ENCODE measurements around the gene JAML. TPM values are rescaled to one million over a fixed set of nuclear protein-coding genes. Genes with fewer than 3 reads are reported as not detected.

JAML gene
- polyA plus RNA-seq, 4 donors = 4.2 to 33.9 (median 13.3) TPM

- Histone ChIP-seq H3K27ac (ENCODE audit: low read depth in 1 of 3, low read length in 2 of 3) (no peak overlapping the region), H3K4me1 (ENCODE audit: control insufficient read depth in 3 of 3, insufficient read depth in 2 of 3, low read depth in 1 of 3, low read length in 2 of 3) (peaks cover 0 to 7% (median 5%) of the 10 kb centered on the region in 3 donors), H3K9me3 (ENCODE audit: control insufficient read depth in 2 of 2, insufficient read depth in 1 of 2, low read depth in 1 of 2, low read length in 1 of 2) (no peaks in the 10 kb centered on the region), H3K4me3 (ENCODE audit: low read depth in 1 of 3, low read length in 3 of 3) (no peak overlapping the region), H3K36me3 (ENCODE audit: control insufficient read depth in 3 of 3, insufficient read depth in 2 of 3, low read depth in 1 of 3, low read length in 3 of 3) (peaks cover 2 to 19% (median 8%) of the 10 kb centered on the region in 3 donors), H3K27me3 (ENCODE audit: control insufficient read depth in 3 of 3, insufficient read depth in 3 of 3, low read length in 3 of 3) (no peaks in the 10 kb centered on the region)
- FAIRE-seq = no peak
- WGBS, 3 donors = 95 to 99% (median 98%) methylated on average over 5 of the region's 5 CpGs
- no peak for DNase-seq
These were observed 10.0 kb upstream of the JAML start for GRCh38 chr11:118234833-118235232.

GRCh38 chr11:118233850-118234249, 9.0 kb upstream of the JAML start:
- FAIRE-seq (no peak), DNase-seq (no peak)
- H3K36me3 ChIP-seq (ENCODE audit: control insufficient read depth in 3 of 3, insufficient read depth in 2 of 3, low read depth in 1 of 3, low read length in 3 of 3) = peaks cover 2 to 19% (median 8%) of the 10 kb centered on the region in 3 donors
- 60 to 94% (median 93%) methylated on average over 1 of the region's 1 CpG for WGBS, 3 donors
- H3K9me3 ChIP-seq (ENCODE audit: control insufficient read depth in 2 of 2, insufficient read depth in 1 of 2, low read depth in 1 of 2, low read length in 1 of 2) = no peaks in the 10 kb centered on the region
- no peak overlapping the region for H3K4me3 ChIP-seq (ENCODE audit: low read depth in 1 of 3, low read length in 3 of 3)
- H3K27me3 ChIP-seq (ENCODE audit: control insufficient read depth in 3 of 3, insufficient read depth in 3 of 3, low read length in 3 of 3) = no peaks in the 10 kb centered on the region
- no peak overlapping the region for H3K27ac ChIP-seq (ENCODE audit: low read depth in 1 of 3, low read length in 2 of 3)
- peaks cover 0 to 7% (median 2%) of the 10 kb centered on the region in 3 donors for H3K4me1 ChIP-seq (ENCODE audit: control insufficient read depth in 3 of 3, insufficient read depth in 2 of 3, low read depth in 1 of 3, low read length in 2 of 3)

GRCh38 chr11:118233377-118233776, 8.6 kb upstream of the JAML start:
- Histone ChIP-seq H3K4me1 (ENCODE audit: control insufficient read depth in 3 of 3, insufficient read depth in 2 of 3, low read depth in 1 of 3, low read length in 2 of 3) (peaks cover 0 to 7% (median 0%) of the 10 kb centered on the region in 3 donors), H3K27me3 (ENCODE audit: control insufficient read depth in 3 of 3, insufficient read depth in 3 of 3, low read length in 3 of 3) (no peaks in the 10 kb centered on the region), H3K4me3 (ENCODE audit: low read depth in 1 of 3, low read length in 3 of 3) (no peak overlapping the region), H3K36me3 (ENCODE audit: control insufficient read depth in 3 of 3, insufficient read depth in 2 of 3, low read depth in 1 of 3, low read length in 3 of 3) (peaks cover 2 to 19% (median 8%) of the 10 kb centered on the region in 3 donors), H3K9me3 (ENCODE audit: control insufficient read depth in 2 of 2, insufficient read depth in 1 of 2, low read depth in 1 of 2, low read length in 1 of 2) (no peaks in the 10 kb centered on the region), H3K27ac (ENCODE audit: low read depth in 1 of 3, low read length in 2 of 3) (no peak overlapping the region)
- no peak for FAIRE-seq
- 93 to 94% (median 93%) methylated on average over 5 of the region's 5 CpGs for WGBS, 3 donors
- DNase-seq = no peak

- FAIRE-seq (no peak), DNase-seq (no peak)
- WGBS, 3 donors = 68 to 85% (median 80%) methylated on average over 1 of the region's 1 CpG
- H3K27me3 ChIP-seq (ENCODE audit: control insufficient read depth in 3 of 3, insufficient read depth in 3 of 3, low read length in 3 of 3) = no peaks in the 10 kb centered on the region
- no peak overlapping the region for H3K4me3 ChIP-seq (ENCODE audit: low read depth in 1 of 3, low read length in 3 of 3)
- no peaks in the 10 kb centered on the region for H3K9me3 ChIP-seq (ENCODE audit: control insufficient read depth in 2 of 2, insufficient read depth in 1 of 2, low read depth in 1 of 2, low read length in 1 of 2)
- H3K36me3 ChIP-seq (ENCODE audit: control insufficient read depth in 3 of 3, insufficient read depth in 2 of 3, low read depth in 1 of 3, low read length in 3 of 3) = peaks cover 2 to 19% (median 8%) of the 10 kb centered on the region in 3 donors
- H3K4me1 ChIP-seq (ENCODE audit: control insufficient read depth in 3 of 3, insufficient read depth in 2 of 3, low read depth in 1 of 3, low read length in 2 of 3) = peaks cover 0 to 7% (median 0%) of the 10 kb centered on the region in 3 donors
- H3K27ac ChIP-seq (ENCODE audit: low read depth in 1 of 3, low read length in 2 of 3) = no peak overlapping the region
These were observed 7.8 kb upstream of the JAML start for GRCh38 chr11:118232659-118233058.

- H3K36me3 ChIP-seq (ENCODE audit: control insufficient read depth in 3 of 3, insufficient read depth in 2 of 3, low read depth in 1 of 3, low read length in 3 of 3) = peaks cover 2 to 19% (median 10%) of the 10 kb centered on the region in 3 donors
- H3K27ac ChIP-seq (ENCODE audit: low read depth in 1 of 3, low read length in 2 of 3) = no peak overlapping the region
These were observed 6.7 kb upstream of the JAML start for GRCh38 chr11:118231461-118231860.

GRCh38 chr11:118230088-118230487, 5.3 kb upstream of the JAML start:
- Histone ChIP-seq H3K4me1 (ENCODE audit: control insufficient read depth in 3 of 3, insufficient read depth in 2 of 3, low read depth in 1 of 3, low read length in 2 of 3) (no peaks in the 10 kb centered on the region), H3K9me3 (ENCODE audit: control insufficient read depth in 2 of 2, insufficient read depth in 1 of 2, low read depth in 1 of 2, low read length in 1 of 2) (no peaks in the 10 kb centered on the region), H3K27ac (ENCODE audit: low read depth in 1 of 3, low read length in 2 of 3) (peak overlapping the region in 1 of 3 donors; percentile 62), H3K4me3 (ENCODE audit: low read depth in 1 of 3, low read length in 3 of 3) (no peak overlapping the region), H3K36me3 (ENCODE audit: control insufficient read depth in 3 of 3, insufficient read depth in 2 of 3, low read depth in 1 of 3, low read length in 3 of 3) (peaks cover 2 to 18% (median 10%) of the 10 kb centered on the region in 3 donors), H3K27me3 (ENCODE audit: control insufficient read depth in 3 of 3, insufficient read depth in 3 of 3, low read length in 3 of 3) (no peaks in the 10 kb centered on the region)
- FAIRE-seq (no peak), DNase-seq (no peak)
- WGBS, 3 donors = 77 to 92% (median 79%) methylated on average over 3 of the region's 3 CpGs

More at GRCh38 chr11:118231461-118231860, 6.7 kb upstream of the JAML start:
- no peaks in the 10 kb centered on the region for H3K9me3 ChIP-seq (ENCODE audit: control insufficient read depth in 2 of 2, insufficient read depth in 1 of 2, low read depth in 1 of 2, low read length in 1 of 2)
- FAIRE-seq (no peak), DNase-seq (no peak)
- H3K27me3 ChIP-seq (ENCODE audit: control insufficient read depth in 3 of 3, insufficient read depth in 3 of 3, low read length in 3 of 3) = no peaks in the 10 kb centered on the region
- no peak overlapping the region for H3K4me3 ChIP-seq (ENCODE audit: low read depth in 1 of 3, low read length in 3 of 3)
- H3K4me1 ChIP-seq (ENCODE audit: control insufficient read depth in 3 of 3, insufficient read depth in 2 of 3, low read depth in 1 of 3, low read length in 2 of 3) = peaks cover 0 to 2% (median 0%) of the 10 kb centered on the region in 3 donors

GRCh38 chr11:118229274-118229847, 4.5 kb upstream of the JAML start:
- WGBS, 3 donors = 68 to 88% (median 87%) methylated on average over 5 of the region's 5 CpGs
- DNase-seq = no peak

GRCh38 chr11:118227865-118228785, 3.3 kb upstream of the JAML start:
- Histone ChIP-seq H3K4me3 (ENCODE audit: low read depth in 1 of 3, low read length in 3 of 3) (no peak overlapping the region), H3K27me3 (ENCODE audit: control insufficient read depth in 3 of 3, insufficient read depth in 3 of 3, low read length in 3 of 3) (no peaks in the 10 kb centered on the region), H3K27ac (ENCODE audit: low read depth in 1 of 3, low read length in 2 of 3) (peak overlapping the region in 1 of 3 donors; percentile 81), H3K36me3 (ENCODE audit: control insufficient read depth in 3 of 3, insufficient read depth in 2 of 3, low read depth in 1 of 3, low read length in 3 of 3) (peaks cover 2 to 12% (median 8%) of the 10 kb centered on the region in 3 donors), H3K4me1 (ENCODE audit: control insufficient read depth in 3 of 3, insufficient read depth in 2 of 3, low read depth in 1 of 3, low read length in 2 of 3) (no peaks in the 10 kb centered on the region), H3K9me3 (ENCODE audit: control insufficient read depth in 2 of 2, insufficient read depth in 1 of 2, low read depth in 1 of 2, low read length in 1 of 2) (no peaks in the 10 kb centered on the region)
- 71 to 84% (median 74%) methylated on average over 8 of the region's 8 CpGs for WGBS, 3 donors
- DNase-seq = peak in 1 of 2 donors; percentile 51
- FAIRE-seq = no peak

More at GRCh38 chr11:118229274-118229847, 4.5 kb upstream of the JAML start:
- Histone ChIP-seq H3K9me3 (ENCODE audit: control insufficient read depth in 2 of 2, insufficient read depth in 1 of 2, low read depth in 1 of 2, low read length in 1 of 2) (no peaks in the 10 kb centered on the region), H3K36me3 (ENCODE audit: control insufficient read depth in 3 of 3, insufficient read depth in 2 of 3, low read depth in 1 of 3, low read length in 3 of 3) (peaks cover 2 to 18% (median 10%) of the 10 kb centered on the region in 3 donors), H3K27ac (ENCODE audit: low read depth in 1 of 3, low read length in 2 of 3) (peak overlapping the region in 1 of 3 donors; percentile 62), H3K27me3 (ENCODE audit: control insufficient read depth in 3 of 3, insufficient read depth in 3 of 3, low read length in 3 of 3) (no peaks in the 10 kb centered on the region), H3K4me3 (ENCODE audit: low read depth in 1 of 3, low read length in 3 of 3) (no peak overlapping the region), H3K4me1 (ENCODE audit: control insufficient read depth in 3 of 3, insufficient read depth in 2 of 3, low read depth in 1 of 3, low read length in 2 of 3) (no peaks in the 10 kb centered on the region)
- FAIRE-seq = no peak
